HG02571 (cell line): ENCODE results near the gene STK17B.

Experiments used
- ATAC-seq: cut with Tn5 transposase; IDR thresholded peaks from one replicate; pipeline ENCODE4 v1.9.1; 2021; ENCODE audit warnings: mild to moderate bottlenecking, moderate library complexity; ENCODE audit not compliant: unreplicated experiment

Gene STK17B

GRCh38 chr2:196186266-196186980 is 15.0 kb upstream of the STK17B start:
- ATAC-seq: no peak

DNA sequence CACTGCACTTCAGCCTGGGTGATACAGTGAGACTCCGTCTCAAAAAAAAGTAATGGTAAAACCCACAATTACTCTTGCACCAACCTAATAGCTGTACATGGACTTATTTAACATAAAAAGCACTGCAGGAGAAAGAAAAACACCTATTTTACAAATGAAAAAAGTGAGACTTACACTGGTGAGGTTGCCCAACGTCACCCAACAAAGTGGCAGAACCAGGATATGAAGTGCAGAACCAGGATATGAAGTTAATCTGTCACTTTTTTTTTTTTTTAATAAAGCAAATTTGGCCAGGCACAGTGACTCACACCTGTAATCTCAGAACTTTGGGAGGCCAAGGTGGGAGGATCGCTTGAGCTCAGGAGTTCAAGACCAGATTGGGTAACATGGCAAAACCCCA is 13.5 kb upstream of the STK17B start:
- ATAC-seq: no peak

- ATAC-seq: no peak
Observed at GRCh38 chr2:196183528-196184231, 12.3 kb upstream of the STK17B start.

- peak; percentile 36 for ATAC-seq
Observed at GRCh38 chr2:196183172-196183473, 11.7 kb upstream of the STK17B start.

- ATAC-seq: peak; percentile 94
Observed at GRCh38 chr2:196182439-196183171, 11.2 kb upstream of the STK17B start.

DNA sequence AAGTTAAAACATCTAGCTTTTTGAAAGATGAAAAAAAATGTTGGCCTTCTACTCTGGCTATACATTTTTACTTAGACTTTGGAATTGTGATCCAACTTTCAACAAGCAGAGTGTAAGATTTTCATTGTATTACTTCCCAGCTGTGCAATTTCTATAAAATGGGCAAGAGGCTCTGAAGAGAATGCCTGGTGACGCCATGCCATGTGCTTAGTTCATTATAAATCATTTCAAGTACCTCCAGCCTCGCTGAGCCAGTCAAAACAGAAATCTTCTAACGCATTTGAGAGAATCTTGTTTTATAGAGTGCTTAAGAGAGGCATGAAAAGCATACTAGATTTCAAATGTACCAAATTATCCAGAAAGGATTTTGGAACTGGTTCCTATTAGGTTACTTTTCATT is 10.1 kb upstream of the STK17B start:
- no peak for ATAC-seq

DNA sequence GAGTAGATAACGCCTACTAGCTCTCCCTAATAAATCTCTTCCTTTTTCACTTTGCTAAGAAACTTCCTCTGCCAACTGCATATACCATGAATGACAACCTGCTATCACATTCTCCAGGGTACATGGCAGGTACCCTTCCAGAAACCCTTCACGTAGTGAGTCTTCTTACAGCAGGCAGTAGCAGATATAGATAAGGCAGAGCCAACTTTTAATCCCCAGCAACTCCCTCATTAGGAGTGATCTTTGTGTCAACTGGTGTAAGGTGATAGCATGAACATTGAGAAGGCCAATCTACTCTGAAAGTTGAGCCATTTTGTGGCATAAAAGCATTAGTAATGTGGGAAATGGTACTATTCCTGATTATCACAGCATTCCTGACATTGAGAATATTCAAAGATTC is 5.7 kb upstream of the STK17B start:
- no peak for ATAC-seq

DNA sequence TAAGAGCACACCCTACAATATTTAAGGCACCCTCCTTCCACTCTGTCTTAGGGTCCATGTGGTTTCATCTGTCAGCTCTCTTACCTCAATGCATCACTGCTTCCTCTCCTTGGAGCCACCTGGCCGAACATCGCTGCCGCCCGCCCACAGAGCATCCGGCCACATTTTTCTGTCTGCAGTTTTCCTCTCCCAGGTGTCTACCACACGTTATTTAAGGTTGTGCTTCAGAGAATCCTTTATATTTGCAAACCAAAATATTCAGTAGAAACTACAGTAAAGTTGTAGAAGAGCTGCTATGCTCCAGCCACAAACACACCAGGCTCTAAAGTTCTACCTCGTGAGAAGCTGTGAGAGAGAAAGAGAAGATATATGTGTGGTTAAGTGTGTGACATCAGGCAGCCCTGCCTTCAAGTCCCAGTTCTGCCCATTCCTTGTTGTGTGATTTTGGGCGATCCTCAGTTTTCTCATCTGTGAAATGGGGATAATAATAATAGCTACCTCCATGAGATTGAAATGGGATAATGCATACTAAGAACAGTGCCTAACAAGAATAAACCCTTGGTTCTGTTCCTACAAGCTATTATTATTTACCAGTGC is 4.9 kb upstream of the STK17B start:
- peak; percentile 63 for ATAC-seq

GRCh38 chr2:196174404-196174803 is 3.0 kb upstream of the STK17B start:
- no peak for ATAC-seq

- no peak for ATAC-seq
Observed at GRCh38 chr2:196173505-196173904, 2.1 kb upstream of the STK17B start.

DNA sequence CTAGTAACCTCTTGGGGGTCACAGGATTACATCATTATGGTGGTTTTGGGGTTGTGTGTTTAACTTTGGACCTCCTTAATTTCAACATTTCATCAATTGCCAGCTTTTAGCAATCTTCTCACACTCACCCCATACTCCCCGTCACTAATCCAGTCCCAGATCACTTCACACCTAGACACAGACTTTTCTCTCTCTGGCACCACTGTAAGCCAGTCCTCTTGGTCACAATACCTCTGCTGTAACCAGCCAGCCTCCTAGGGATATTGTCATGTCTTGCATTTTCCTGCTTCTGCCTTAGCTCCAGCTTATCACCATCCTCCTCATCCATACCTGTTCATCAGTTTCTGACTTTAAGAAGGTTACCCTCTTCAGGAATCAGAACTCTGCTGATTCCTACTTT is 1.6 kb upstream of the STK17B start:
- ATAC-seq: no peak

DNA sequence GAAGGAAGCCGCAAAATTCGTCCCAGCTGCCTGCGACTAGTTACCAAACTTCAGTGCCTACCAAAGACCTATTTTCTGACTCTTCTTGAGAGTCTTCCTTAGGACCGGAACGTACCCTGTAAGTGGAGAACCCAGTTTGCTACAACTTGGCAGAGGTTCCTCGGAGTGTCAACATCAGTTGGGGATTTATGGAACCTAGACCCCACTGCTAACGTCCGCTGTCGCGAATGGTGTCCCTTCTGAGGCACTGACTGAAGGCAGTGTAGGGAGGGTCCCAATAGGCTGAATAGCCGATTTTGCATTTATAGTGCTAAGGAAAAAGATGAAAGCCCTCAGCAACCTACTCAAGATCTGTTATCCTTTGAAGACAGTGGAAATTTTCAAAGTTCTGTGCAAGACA is 568 bp upstream of the STK17B start:
- no peak for ATAC-seq

DNA sequence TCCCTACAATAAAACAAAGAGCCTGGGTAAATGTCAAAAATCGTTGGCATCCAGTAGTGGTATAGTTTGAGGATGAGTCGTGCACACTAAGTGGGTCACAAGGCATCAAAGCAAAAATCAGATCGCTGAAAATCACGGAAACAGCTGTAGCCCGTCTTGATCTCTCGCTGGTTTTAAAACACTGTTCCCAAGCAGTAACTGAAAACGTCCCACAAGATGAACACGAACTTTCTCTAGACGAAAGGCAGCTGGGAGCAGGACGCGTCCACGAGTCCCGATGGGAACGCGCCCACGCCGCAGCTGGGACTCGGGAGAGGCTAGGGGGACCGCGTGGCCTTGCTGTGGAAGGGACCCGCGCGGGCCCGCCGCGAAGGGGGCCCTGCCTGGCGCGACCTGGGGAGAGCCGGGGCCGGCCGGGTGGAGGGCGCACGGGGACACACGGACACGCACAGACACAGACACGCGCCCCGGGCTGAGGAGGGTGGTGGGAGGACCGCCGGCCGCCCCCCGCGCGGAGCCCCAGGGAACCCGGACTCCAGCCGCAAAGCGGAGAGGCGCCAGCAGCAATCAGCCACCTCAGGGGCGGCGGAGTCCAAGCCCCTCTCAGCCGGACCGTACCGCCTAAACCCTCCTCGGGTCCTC is 651 bp downstream of the STK17B start:
- ATAC-seq: peak; percentile 4

DNA sequence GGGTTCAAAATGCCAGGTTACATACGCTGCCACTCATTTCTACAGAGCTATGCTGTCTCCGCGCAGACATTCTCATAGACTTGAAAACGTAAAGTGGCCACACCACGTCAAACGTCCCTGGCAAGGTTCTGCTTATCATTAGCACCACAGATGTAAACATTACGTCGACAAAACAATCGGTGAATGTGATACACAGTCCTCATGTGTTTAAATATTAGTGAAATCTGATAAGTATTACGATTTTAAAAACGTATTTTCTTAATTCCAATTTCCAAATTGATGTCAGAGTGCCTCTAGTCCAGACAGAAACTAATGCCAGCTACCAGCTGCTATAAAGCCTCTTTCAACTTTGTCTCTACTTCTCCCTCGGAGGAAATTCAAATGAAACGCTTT is 1.2 kb downstream of the STK17B start:
- no peak for ATAC-seq

DNA sequence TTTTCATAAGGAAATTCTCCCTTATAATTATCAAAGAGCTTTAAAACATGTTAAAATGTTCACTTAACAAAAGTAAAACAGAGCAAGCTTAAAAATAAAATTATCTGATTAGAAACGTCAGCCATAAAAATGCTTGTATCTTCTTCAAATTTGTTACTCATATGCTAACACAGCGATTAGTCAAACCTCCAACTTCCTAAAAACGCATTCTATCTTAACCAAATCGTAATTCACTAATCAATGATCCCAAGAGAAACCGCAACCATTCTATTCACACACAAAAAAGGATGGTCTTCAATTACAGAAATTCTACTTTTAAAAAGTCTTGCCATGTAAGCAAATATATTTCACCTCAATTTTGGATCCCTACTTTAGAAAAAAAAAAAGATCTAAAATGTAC is 1.9 kb downstream of the STK17B start:
- ATAC-seq: no peak

DNA sequence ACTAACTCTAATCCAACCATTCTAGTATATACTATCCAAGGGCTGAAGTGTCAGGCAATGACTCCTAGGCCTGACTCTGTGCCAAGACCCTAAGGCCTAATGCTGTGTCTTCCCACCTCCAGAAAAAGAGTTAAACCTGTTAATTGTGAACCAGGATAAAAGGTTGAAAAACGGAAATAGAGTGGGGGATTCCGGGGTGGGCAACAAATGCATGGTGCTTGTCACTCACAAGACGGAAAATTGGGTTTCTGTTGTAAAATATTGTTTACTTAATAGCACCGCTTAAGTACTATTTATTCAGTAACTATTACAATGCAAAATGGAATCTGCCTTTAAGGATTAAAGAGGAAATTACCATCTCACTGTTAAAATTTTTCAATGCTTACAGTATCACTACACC is 3.2 kb downstream of the STK17B start:
- ATAC-seq: no peak

DNA sequence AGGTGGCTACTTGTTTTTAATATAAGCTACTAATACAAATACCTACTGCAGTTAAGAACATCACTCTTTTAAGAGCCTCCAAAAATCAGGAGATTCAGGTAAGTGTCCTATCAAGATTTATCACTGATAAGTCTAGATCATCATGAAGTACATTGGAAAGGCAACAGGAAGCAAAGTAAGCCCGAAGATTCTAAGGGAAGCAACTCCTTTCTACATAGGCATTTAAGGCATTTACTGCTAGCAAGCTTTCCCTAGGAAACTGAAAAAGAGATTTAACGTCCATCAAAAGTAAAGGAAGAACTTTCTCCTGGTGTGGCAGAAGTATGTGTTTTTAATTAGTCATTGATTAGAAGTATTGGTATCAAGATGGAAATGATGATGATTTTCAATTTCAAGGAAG is 3.7 kb downstream of the STK17B start:
- no peak for ATAC-seq

GRCh38 chr2:196166876-196167275 is 4.5 kb downstream of the STK17B start:
- no peak for ATAC-seq

- ATAC-seq: no peak
Observed at GRCh38 chr2:196165016-196165415, 6.4 kb downstream of the STK17B start.

- no peak for ATAC-seq
Observed at GRCh38 chr2:196163285-196163684, 8.1 kb downstream of the STK17B start.

GRCh38 chr2:196162586-196163175 is 8.7 kb downstream of the STK17B start:
- no peak for ATAC-seq
